DMS114 treated with DMSO at 0.1 percent for 48 hours (cell line): ENCODE measurements around the gene EXOSC1.
"Not testable (repeated sequence)": the region's sequence is repeated elsewhere in the genome, so short reads cannot be mapped to it uniquely, and the experiment has no call there.

ENCODE experiments used
- DNase-seq: peaks from one replicate; lab custom pipeline; 2025; ENCODE audit not compliant: unreplicated experiment; lab: John Stamatoyannopoulos, UW

The EXOSC1 gene

DNA sequence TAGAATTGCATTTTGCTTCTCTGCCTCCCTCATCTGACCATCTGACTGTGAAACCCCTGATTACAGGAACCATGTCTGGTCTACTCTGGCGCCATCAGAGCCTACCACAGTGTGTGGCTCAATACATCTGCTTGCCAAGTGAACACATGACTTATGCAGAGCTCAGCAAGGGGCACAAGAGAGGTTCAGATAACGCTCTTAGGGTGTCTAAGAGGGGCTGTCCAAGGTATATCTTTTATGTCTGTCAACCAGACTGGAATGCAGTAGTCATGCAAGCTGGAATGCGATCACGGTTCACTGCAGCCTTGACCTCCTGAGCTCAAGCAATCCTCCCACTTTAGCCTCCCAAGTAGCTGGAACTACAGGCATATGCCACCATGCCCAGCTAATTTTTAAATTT is 34.4 kb downstream of the EXOSC1 start:
- no peak for DNase-seq

DNA sequence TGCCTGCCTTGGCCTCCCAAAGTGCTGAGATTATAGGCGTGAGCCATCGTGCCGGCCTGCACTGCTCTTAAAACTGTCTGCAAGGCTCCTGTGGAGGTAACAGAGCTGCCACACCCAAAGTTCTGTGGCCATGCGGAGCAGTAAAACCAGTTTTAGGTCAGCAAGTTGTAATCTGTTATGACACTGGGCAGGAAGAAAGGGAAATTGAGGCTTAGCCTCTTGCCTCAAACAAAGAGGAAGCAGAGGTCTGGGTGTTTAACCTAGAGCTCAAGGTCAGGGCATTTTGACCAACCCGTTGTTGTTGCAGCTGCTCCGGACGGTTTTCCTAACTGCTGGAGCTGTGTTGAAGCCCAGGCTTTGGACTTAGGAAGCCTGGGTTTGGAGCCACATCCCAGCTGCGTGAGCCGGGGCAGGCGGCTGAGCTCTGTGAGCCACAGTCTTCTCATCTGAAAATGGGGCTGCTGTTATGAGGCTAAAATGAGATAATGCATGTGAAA is 37.3 kb downstream of the EXOSC1 start:
- no peak for DNase-seq

DNA sequence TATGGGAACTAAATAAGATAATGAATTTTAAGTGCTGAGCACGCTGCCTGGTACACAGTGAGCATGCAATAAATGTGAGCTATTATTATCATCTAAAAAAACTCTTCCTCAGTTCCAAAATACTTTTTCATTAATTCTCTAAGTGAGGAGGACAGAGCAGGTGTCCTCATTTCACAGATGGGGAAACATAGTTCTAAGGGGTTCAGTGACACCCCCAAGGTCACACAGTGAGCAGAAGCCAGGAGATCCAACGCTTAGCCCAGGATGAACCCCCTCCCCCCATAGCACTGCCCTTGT is 37.9 kb downstream of the EXOSC1 start:
- DNase-seq: no peak

DNA sequence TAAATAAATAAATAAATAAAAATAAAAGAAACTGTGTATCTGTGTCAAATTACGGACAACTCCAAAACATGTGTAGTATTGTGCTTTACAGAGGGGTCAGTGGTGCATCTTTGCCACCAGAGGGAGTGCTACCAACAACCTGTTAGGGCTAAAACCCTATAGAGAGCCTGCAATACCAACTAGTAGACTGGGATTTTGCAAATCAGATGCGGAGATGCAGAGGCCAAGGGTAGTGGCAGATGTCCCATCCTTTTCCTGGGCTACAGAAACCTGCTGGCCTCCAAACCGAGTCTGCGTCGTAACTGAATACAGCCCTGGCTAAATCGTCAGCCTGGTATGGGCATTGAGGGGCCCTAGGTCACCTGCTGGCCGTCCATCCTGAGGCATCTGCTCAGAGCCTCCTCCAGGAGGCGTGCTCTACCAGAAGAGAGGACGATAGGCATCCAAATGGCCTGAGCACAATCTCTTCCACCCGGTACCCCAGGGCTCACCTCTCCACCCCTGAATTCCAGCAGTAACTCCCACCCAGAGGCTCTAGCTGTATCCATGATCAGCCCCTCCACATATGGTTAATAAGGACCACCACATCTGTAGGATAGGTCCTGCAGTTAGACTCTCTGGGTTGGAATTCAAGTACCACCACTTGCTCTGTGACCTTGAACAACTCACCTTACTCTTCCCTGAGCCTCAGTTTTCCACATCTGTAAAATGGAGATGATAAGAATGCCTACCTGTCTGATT is 38.4 kb downstream of the EXOSC1 start:
- DNase-seq: peak; percentile 89

DNA sequence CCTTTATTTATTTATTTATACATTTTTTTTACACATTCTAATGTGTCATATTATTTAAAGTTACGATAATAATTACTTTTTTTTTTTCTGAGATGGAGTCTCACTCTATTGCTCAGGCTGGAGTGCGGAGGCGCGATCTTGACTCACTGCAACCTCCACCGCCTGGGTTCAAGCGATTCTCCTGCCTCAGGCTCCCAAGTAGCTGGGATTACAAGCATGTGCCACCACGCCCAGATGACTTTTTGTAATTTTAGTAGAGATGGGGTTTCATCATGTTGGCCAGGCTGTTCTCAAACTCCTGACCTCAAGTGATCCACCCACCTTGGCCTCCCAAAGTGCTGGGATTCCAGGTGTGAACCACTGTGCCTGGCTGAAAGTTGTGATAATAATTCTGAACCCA is 39.3 kb downstream of the EXOSC1 start:
- DNase-seq: not testable (repeated sequence)

DNA sequence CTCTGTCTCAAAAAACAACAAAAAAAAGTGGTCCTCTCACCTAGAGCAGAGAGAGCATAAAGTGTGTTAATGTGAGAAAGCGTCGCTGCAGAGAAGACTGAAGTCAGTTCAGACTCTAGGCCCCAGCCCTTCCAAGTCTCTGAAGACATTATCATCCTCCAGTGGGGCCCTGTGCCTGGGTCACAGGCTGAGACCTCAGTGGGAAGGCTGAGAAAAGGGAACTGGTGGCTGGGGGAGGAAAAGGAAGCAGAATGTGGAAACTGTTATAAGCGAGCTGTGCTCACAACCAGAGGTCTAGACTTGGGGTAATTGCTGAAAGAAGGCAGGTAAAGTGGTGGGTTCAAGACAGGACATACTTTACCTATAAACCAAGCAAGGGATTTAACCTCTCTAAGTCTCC is 39.7 kb downstream of the EXOSC1 start:
- no peak for DNase-seq

DNA sequence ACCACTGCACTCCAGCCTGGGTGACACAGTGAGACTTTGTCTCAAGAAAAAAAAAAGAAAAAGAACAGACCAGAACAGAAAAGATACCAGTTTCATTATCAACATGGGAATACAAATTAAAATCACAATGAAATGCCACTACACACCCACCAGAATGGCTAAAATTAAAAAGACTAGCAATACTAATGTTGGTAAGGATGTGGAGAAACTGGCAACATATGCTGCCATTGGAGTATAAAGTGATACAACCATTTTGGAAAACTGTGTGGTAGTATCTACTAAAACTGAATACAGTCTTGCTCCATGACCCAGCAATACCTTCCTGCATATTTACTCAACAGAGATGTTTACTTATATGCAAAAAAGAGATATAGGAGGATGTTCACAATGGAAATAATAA is 41.8 kb downstream of the EXOSC1 start:
- DNase-seq: no peak

DNA sequence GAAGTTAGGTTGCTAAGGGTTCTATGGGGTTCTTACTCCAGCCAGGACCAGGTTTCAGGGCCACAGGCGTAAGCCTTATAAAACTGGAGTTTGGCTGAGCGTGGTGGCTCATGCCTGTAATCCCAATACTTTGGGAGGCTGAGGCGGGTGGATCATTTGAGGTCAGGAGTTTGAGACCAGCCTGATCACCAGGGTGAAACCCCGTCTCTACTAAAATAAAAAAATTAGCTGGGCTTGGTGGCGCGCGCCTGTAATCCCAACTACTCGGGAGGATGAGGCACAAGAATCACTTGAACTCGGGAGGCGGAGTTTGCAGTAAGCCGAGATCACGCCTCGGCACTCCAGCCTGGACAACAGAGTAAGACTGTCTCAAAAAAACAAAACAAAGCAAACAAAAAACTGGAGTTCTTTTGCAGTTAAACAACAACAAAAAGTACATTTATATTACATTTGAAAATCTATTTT is 44.3 kb downstream of the EXOSC1 start:
- DNase-seq: no peak

DNA sequence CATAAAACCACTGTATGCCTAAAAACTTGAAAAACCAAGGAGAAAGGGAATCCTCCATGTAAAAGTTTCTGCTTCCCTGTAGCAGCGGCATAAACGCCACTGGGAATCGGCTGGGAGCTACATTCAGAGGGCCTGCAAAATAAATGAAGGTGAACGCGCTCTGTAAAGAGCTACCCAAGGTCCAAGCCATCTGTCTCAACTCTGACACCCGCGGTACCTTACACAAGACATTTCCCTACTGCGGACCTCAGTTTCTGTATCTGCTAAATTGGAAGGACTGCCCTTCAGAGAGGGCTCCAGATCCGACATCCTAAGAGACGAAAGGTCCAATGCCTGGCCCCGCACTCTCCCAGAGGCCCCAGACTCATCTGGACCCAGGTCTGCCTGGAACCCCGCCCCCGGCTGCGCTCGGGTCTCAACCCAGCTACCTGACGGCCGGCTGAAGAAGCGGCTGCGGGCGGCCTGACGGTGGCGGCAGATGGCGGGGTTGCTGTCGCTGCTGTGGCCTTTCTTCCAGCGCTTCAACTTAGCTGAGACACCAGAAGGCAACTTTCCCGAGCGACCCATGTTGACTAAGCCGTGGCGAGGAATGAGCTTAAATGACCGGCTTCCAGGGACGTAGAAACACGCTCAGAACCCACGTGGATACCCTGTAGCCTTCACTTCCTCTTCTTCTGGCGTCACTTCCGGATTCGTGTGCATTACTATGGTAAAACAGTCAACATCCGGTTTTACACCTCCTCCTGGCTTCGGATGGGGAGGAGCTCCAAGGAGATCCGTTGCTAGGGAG is 44.9 kb downstream of the EXOSC1 start, which contains the start of gene RRP12:
Gene RRP12, minus strand, starts transcription at position 676 of the 790 bp plus-strand sequence. Its CDS starts 109 bp downstream, at position 567.
- DNase-seq: peak; percentile 99

DNA sequence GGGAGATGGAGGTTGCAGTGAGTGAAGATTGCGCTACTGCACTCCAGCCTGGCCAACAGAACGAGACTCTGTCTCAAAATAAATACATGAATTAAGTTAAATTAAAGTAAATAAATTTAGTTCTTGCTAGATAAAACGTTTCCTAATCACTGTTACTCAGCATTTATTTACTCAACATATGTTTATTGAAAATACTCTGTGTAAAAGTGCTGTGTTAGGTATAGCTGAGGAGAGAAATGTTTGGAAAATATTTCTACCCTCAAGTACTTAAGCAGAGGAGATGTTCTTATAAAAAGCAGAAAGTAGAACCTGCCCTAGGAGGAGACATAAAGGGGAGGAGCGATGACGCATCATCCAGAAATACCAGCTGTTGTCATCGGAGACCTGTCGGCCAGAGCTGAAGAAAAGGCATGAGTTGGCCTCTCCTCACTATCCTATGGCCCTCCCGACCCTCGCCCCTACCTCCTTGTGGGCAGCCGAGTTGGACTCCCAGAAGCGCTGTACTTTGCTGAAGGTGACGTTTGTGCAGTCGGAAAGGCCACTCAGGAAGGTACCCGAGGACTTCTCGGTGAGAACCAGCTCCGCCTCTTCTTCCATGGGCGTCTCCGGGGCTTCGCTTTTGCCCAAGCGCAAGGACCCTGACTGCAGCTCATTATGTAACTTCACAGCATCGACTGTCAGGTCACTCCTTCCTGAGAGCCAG is 45.8 kb downstream of the EXOSC1 start:
- DNase-seq: peak; percentile 62

DNA sequence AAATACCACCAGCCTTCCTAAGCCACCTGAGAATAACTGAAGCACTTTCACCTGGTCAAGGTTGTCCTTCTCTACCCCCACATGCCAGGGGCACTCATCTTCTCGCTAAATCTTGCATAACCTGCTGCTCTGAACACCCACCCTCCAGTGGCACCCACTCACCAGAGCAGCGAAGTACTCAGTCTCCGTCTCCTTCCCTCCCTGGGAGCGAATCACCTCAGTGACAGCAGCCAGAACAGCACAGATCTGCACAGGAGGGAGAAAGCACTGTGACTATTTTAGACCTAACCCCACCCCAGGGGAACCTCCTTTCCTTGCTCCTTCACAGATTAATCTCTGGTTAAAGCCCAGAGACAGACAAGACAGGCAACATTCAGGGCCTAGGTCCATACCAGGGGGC is 49.8 kb downstream of the EXOSC1 start:
- no peak for DNase-seq

DNA sequence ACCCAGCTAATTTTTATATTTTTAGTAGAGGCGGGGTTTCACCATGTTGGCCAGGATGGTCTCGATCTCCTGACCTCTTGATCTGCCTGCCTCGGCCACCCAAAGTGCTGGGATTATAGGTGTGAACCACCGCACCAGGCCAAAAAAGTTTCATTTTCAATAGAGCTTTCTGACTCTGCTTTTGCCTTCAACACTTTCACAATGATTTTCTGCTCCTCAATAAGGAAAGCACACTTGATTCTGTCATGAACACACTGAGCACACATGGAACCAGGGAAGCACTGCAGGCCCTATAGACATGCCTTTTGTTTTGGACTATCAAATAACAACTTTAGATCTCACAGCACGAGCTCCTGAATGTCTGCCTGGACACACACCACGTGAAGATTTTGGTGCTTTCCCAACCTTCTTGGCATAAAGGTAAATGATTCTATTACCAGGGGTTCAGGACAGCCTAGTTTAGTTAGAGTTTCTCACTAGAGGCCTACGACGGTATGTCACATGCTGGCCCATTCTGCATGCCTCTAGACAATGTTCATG is 52.7 kb downstream of the EXOSC1 start:
- DNase-seq: no peak

DNA sequence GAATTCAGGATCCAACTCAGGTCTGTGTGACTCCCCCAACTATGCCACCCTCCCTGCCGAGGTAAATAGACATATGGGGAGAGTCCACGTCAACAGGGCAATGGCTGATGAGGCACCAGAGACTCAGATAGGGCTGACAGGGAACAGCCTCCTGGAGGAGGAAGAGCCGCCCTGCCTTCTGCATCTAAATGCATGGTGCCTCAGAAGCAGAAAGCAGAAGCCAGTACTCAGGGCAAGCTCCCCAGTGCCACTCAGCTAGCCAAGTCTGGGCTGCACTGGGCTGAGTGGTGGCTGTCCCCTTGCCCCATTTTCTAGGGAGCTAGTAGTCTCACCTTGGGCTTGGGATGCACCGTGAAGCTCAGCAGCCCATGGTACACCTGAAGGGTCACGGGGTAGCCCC is 55.7 kb downstream of the EXOSC1 start:
- DNase-seq: no peak

DNA sequence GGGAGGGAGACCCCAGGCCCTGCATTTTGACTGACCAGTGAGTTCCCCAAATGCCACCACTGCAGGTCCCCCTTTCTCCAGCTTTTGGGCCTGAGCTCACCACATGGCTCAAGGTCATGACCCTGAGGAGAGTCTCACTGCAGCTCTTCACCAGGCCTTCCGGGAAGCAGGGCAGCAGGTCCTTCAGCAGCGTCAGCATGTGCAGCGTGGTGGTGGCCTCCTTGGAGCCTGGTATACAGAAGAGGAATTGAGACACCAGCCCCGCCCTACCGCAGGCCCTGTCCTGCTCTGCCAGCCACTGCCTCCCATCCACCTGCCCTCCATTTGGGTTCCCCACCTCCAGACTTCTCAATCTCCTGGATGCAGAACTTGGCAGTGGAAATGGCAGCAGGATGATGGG is 57.7 kb downstream of the EXOSC1 start:
- no peak for DNase-seq
